OCI-LY3 (cell line): ENCODE measurements around the gene SPRY1.

ENCODE experiments used
- H2AFZ ChIP-seq: fragments of 200-600, 300-600 bp; shearing (Covaris generic); 2 replicates; pipeline ENCODE4 v1.6.0; 2014; ENCODE audit warnings: antibody characterized with exemption, low read depth, low read length
- H3K27ac ChIP-seq: fragments of 200-600, 300-600 bp; sonication (generic); 2 replicates; pipeline ENCODE4 v1.5.1; 2014; ENCODE audit warnings: mild to moderate bottlenecking, low read length, moderate library complexity, mixed read lengths
- H3K27me3 ChIP-seq: fragments of 200-600, 300-600 bp; sonication (generic); 2 replicates; pipeline ENCODE4 v1.6.1; 2014; ENCODE audit warnings: low read depth, low read length, mixed read lengths
- H3K36me3 ChIP-seq: fragments of 200-600, 300-600 bp; sonication (generic); replicated peaks from 2 replicates; pipeline ENCODE3; 2014; ENCODE audit warnings: low read depth, low read length, mixed read lengths
- H3K4me1 ChIP-seq: fragments of 300-600, 200-600 bp; sonication (generic); 2 replicates; pipeline ENCODE4 v1.6.1; 2014; ENCODE audit warnings: low read length, mixed read lengths
- H3K4me2 ChIP-seq: fragments of 200-600, 300-600 bp; sonication (generic); 2 replicates; pipeline ENCODE4 v1.6.1; 2014; ENCODE audit warnings: low read length, mixed read lengths
- H3K4me3 ChIP-seq: fragments of 300-600, 200-600 bp; sonication (generic); 2 replicates; pipeline ENCODE4 v1.5.1; 2014; ENCODE audit warnings: antibody characterized with exemption, mild to moderate bottlenecking, low read length, moderate library complexity
- H3K79me2 ChIP-seq: fragments of 300-600, 200-600 bp; shearing (Covaris generic); 2 replicates; pipeline ENCODE4 v1.6.1; 2014; ENCODE audit warnings: mild to moderate bottlenecking, low read length, mixed read lengths
- H3K9ac ChIP-seq: fragments of 300-600, 200-600 bp; shearing (Covaris generic); 2 replicates; pipeline ENCODE4 v1.6.0; 2014; ENCODE audit warnings: mild to moderate bottlenecking, low read length, moderate library complexity
- H3K9me3 ChIP-seq: fragments of 200-600, 300-600 bp; shearing (Covaris generic); 2 replicates; pipeline ENCODE4 v1.6.1; 2014; ENCODE audit warnings: low read length, mixed read lengths; ENCODE audit not compliant: insufficient read depth
- H4K20me1 ChIP-seq: fragments of 200-600, 300-600 bp; sonication (generic); 2 replicates; pipeline ENCODE4 v1.6.1; 2016; ENCODE audit warnings: low read length, mixed read lengths; ENCODE audit not compliant: insufficient read depth
- EZH2phosphoT487 ChIP-seq: fragments of 200-600 bp; shearing (Covaris generic); IDR thresholded peaks from 2 replicates; pipeline ENCODE4 v1.6.1; 2018; ENCODE audit warnings: antibody characterized with exemption, mixed run types, low read depth
- TF ChIP-seq, protein P1 (sequence below): fragments of 200-600, 300-600 bp; sonication (generic); IDR thresholded peaks from 2 replicates; pipeline ENCODE4 v1.5.1; 2014; ENCODE audit warnings: antibody characterized with exemption, low read length, low read depth

Gene SPRY1

DNA sequence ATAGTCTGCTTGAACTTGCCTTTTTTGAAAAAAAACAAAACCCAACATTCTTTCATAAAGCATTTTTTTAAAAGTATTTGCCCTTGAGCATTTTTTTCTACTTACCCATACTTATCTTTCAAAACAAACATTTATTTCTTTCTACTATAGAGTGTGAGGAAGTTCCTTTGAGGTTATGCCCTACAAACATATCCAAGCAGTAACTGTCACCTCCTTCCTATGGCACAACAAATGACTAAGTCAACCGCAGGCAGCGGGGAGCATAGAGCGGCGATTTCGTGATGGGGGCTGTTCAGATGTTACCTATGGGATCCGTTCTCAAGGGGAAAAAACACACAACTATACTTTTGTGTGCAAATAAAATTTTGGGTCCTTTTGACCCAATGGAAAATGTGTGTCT lies 19.4 kb downstream of the SPRY1 start:
- Histone ChIP-seq H3K4me1 (no peaks in the 10 kb centered on the region), H3K4me2 (no peak overlapping the region), H3K79me2 (no peaks in the 10 kb centered on the region), H3K27ac (no peak overlapping the region), H3K36me3 (no peaks in the 10 kb centered on the region), H3K9me3 (no peaks in the 10 kb centered on the region), H3K9ac (no peak overlapping the region), H4K20me1 (no peaks in the 10 kb centered on the region), H2AFZ (no peak overlapping the region), H3K4me3 (no peak overlapping the region), H3K27me3 (no peaks in the 10 kb centered on the region)
- TF ChIP-seq EZH2phosphoT487, result no peak
- TF ChIP-seq, protein P1, sequence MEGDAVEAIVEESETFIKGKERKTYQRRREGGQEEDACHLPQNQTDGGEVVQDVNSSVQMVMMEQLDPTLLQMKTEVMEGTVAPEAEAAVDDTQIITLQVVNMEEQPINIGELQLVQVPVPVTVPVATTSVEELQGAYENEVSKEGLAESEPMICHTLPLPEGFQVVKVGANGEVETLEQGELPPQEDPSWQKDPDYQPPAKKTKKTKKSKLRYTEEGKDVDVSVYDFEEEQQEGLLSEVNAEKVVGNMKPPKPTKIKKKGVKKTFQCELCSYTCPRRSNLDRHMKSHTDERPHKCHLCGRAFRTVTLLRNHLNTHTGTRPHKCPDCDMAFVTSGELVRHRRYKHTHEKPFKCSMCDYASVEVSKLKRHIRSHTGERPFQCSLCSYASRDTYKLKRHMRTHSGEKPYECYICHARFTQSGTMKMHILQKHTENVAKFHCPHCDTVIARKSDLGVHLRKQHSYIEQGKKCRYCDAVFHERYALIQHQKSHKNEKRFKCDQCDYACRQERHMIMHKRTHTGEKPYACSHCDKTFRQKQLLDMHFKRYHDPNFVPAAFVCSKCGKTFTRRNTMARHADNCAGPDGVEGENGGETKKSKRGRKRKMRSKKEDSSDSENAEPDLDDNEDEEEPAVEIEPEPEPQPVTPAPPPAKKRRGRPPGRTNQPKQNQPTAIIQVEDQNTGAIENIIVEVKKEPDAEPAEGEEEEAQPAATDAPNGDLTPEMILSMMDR, result no peak

GRCh38 chr4:123417813-123418212 lies 21.2 kb downstream of the SPRY1 start:
- Histone ChIP-seq H3K27me3 (no peaks in the 10 kb centered on the region), H3K79me2 (no peaks in the 10 kb centered on the region), H3K9me3 (no peaks in the 10 kb centered on the region), H3K4me2 (no peak overlapping the region), H3K36me3 (no peaks in the 10 kb centered on the region), H3K9ac (no peak overlapping the region), H2AFZ (no peak overlapping the region), H3K4me1 (no peaks in the 10 kb centered on the region), H3K4me3 (no peak overlapping the region), H4K20me1 (no peaks in the 10 kb centered on the region), H3K27ac (no peak overlapping the region)
- TF ChIP-seq, protein P1, result no peak
- TF ChIP-seq EZH2phosphoT487, result no peak

- TF ChIP-seq, protein P1, result no peak
- TF ChIP-seq EZH2phosphoT487, result no peak
- Histone ChIP-seq H3K9me3 (no peaks in the 10 kb centered on the region), H4K20me1 (no peaks in the 10 kb centered on the region), H3K36me3 (no peaks in the 10 kb centered on the region), H2AFZ (no peak overlapping the region), H3K27ac (no peak overlapping the region), H3K4me3 (no peak overlapping the region), H3K9ac (no peak overlapping the region), H3K79me2 (no peaks in the 10 kb centered on the region), H3K4me1 (no peaks in the 10 kb centered on the region), H3K4me2 (no peak overlapping the region), H3K27me3 (no peaks in the 10 kb centered on the region)
These were observed 21.8 kb downstream of the SPRY1 start for GRCh38 chr4:123418351-123418931.

DNA sequence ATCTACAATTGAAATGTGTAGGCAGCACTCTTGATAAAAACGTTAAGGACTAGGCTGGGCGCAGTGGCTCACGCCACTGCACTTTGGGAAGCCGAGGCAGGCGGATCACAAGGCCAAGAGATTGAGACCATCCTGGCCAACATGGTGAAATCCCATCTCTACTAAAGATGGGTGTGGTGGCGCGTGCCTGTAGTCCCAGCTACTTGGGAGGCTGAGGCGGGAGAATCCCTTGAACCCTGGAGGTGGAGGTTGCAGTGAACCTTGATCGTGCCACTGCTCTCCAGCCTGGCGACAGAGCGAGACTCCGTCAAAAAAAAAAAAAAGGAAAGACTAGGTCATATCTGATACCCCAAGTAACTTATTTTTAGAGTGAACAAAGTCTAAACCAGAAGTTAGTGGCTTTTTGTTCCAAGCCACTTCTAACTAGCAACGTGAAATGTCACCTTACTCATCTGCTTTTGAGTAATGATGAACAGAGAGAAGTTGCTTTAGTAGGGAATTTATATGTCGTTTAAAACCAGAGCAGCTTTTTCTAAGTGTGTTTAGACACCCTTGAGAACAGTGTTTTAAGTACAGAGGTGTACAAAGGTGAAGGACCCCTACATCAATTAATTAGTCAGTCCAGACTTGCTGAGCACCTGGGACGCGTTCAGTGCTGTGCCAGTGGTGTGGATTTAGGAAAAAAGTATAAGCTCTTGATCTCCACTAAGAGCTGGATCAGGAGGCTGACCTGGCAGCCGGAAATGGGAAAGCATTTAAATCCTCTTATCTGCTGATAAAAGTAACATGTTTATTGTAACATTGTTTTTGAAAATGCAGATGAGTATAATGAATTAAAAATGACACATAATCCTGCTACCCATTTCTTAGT lies 23.5 kb downstream of the SPRY1 start:
- TF ChIP-seq, protein P1, result no peak
- TF ChIP-seq EZH2phosphoT487, result no peak
- Histone ChIP-seq H3K36me3 (no peaks in the 10 kb centered on the region), H4K20me1 (no peaks in the 10 kb centered on the region), H3K9me3 (no peaks in the 10 kb centered on the region), H3K4me2 (no peak overlapping the region), H3K27me3 (no peaks in the 10 kb centered on the region), H3K4me1 (no peaks in the 10 kb centered on the region), H2AFZ (no peak overlapping the region), H3K4me3 (no peak overlapping the region), H3K79me2 (no peaks in the 10 kb centered on the region), H3K27ac (no peak overlapping the region), H3K9ac (no peak overlapping the region)
